22Rv1 (cell line): ENCODE data around the gene KLC1.

Source experiments
- ZFX ChIP-seq: fragments of 450-650 bp; IDR thresholded peaks from 2 replicates; pipeline ENCODE4 v1.6.1; 2017; ENCODE audit warnings: antibody characterized with exemption, borderline replicate concordance
- TF ChIP-seq, protein P1 (sequence below): fragments of 450-650 bp; IDR thresholded peaks from 2 replicates; pipeline ENCODE4 v1.5.1; 2017; ENCODE audit warnings: mild to moderate bottlenecking

DNA sequence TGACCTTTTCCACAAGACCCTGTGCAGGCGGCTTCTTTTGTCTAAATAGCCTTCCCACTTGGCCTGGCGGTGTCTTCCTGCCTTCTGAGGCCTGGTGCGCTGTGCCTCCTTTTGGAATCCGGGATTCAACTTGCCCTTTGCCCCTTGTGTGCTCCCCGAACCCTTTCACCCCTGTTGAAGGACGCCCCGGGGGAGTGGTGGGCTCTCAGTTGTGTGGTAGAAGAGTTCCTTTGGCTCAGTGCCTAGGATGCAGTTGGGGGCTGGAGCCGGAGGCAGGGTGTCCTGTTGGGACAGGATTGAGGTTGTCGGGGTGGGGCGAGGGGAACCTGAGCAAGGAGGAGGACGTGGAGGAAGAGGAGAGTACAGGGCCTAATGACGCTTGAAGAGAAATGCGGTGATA, 34.5 kb downstream of the KLC1 start:
- TF ChIP-seq, protein P1, sequence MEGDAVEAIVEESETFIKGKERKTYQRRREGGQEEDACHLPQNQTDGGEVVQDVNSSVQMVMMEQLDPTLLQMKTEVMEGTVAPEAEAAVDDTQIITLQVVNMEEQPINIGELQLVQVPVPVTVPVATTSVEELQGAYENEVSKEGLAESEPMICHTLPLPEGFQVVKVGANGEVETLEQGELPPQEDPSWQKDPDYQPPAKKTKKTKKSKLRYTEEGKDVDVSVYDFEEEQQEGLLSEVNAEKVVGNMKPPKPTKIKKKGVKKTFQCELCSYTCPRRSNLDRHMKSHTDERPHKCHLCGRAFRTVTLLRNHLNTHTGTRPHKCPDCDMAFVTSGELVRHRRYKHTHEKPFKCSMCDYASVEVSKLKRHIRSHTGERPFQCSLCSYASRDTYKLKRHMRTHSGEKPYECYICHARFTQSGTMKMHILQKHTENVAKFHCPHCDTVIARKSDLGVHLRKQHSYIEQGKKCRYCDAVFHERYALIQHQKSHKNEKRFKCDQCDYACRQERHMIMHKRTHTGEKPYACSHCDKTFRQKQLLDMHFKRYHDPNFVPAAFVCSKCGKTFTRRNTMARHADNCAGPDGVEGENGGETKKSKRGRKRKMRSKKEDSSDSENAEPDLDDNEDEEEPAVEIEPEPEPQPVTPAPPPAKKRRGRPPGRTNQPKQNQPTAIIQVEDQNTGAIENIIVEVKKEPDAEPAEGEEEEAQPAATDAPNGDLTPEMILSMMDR: no peak
- TF ChIP-seq ZFX: no peak
